H1 (cell line): Measurements from ENCODE around the gene HIC2. TPM values are rescaled to one million over a fixed set of nuclear protein-coding genes. Genes with fewer than 3 reads are reported as not detected.
"Not testable (repeated sequence)": the region's sequence is repeated elsewhere in the genome, so short reads cannot be mapped to it uniquely, and the experiment has no call there.

ENCODE experiments used
- CTCF ChIA-PET: fragments of 300-600 bp; sonication (Branson Sonifier 250); formaldehyde crosslinking; loops from one replicate; lab custom pipeline; 2021; ENCODE audit not compliant: partially characterized antibody; lab: Charles Lee
- POLR2A ChIA-PET: fragments of 300-600 bp; sonication (Branson Sonifier 250); formaldehyde crosslinking; loops from one replicate; lab custom pipeline; 2021; ENCODE audit warnings: inconsistent platforms; ENCODE audit not compliant: partially characterized antibody; lab: Charles Lee
- DNase-seq, 2 experiments: peaks; one replicate each; pipeline versions ENCODE4 v3.0.0 to v3.0.0-alpha.2; 2010 to 2022; ENCODE audit warnings: low spot score in 2 of 2, low read depth in 1 of 2, mixed read lengths in 1 of 2
- FAIRE-seq: peaks from 2 replicates; lab custom pipeline; 2011; peaks lifted over from hg19 to GRCh38; lab: Jason Lieb, UNC
- H2AFZ ChIP-seq: 2 replicates; pipeline ENCODE4 v1.8.1; 2012; ENCODE audit warnings: low read length, inconsistent platforms
- H2AK5ac ChIP-seq: 2 replicates; pipeline ENCODE4 v1.6.1; 2013; ENCODE audit warnings: low read depth, low read length
- H2BK120ac ChIP-seq: replicated peaks from 2 replicates; pipeline ENCODE3; 2013; ENCODE audit warnings: low read depth, low read length, inconsistent platforms
- H2BK12ac ChIP-seq: 2 replicates; pipeline ENCODE4 v1.6.1; 2013; ENCODE audit warnings: low read depth, low read length
- H2BK15ac ChIP-seq: 2 replicates; pipeline ENCODE4 v1.6.1; 2013; ENCODE audit warnings: low read length
- H2BK20ac ChIP-seq: 2 replicates; pipeline ENCODE4 v1.6.1; 2013; ENCODE audit warnings: low read length
- H2BK5ac ChIP-seq: 2 replicates; pipeline ENCODE4 v1.6.1; 2013; ENCODE audit warnings: low read depth, low read length
- H3K14ac ChIP-seq: 2 replicates; pipeline ENCODE4 v1.6.1; 2013; ENCODE audit warnings: inconsistent platforms; ENCODE audit not compliant: insufficient read length
- H3K18ac ChIP-seq: 2 replicates; pipeline ENCODE4 v1.6.1; 2013; ENCODE audit warnings: low read length; ENCODE audit errors: extremely low read depth
- H3K23ac ChIP-seq: 2 replicates; pipeline ENCODE4 v1.6.1; 2013; ENCODE audit warnings: inconsistent platforms; ENCODE audit not compliant: insufficient read length
- H3K23me2 ChIP-seq: 2 replicates; pipeline ENCODE4 v1.6.1; 2013; ENCODE audit warnings: low read depth, low read length
- H3K27ac ChIP-seq: 2 replicates; pipeline ENCODE4 v1.6.1; 2011; ENCODE audit warnings: low read depth, low read length, inconsistent platforms
- H3K27me3 ChIP-seq, 4 experiments: replicated peaks in 1 of 4; 1 replicate in 1 of 4; 2 replicates in 3 of 4; pipeline versions ENCODE4 v1.6.1 to v1.8.1; 2011 to 2013; ENCODE audit warnings: low read length in 3 of 4, mild to moderate bottlenecking in 3 of 4, inconsistent platforms in 2 of 4, mixed read lengths in 2 of 4, moderate library complexity in 1 of 4; ENCODE audit not compliant: control insufficient read depth in 3 of 4, insufficient read depth in 3 of 4; ENCODE audit errors: extremely low read depth in 1 of 4
- H3K36me3 ChIP-seq, 4 experiments: 2 replicates each; pipeline versions ENCODE4 v1.6.1 to v1.8.1; 2011 to 2013; ENCODE audit warnings: mild to moderate bottlenecking in 4 of 4, low read length in 3 of 4, moderate library complexity in 2 of 4, control low read depth in 1 of 4, inconsistent platforms in 1 of 4; ENCODE audit not compliant: insufficient read depth in 4 of 4, control insufficient read depth in 2 of 4
- H3K4ac ChIP-seq: replicated peaks from 2 replicates; pipeline ENCODE3; 2013; ENCODE audit warnings: low read length, low read depth, mixed read lengths, inconsistent platforms; ENCODE audit not compliant: insufficient read length
- H3K4me1 ChIP-seq, 4 experiments: replicated peaks in 1 of 4; 1 replicate in 1 of 4; 2 replicates in 3 of 4; pipeline versions ENCODE4 v1.6.1 to v1.8.1; 2011 to 2013; ENCODE audit warnings: low read length in 3 of 4, inconsistent platforms in 2 of 4, mixed read lengths in 1 of 4; ENCODE audit not compliant: insufficient read depth in 4 of 4, control insufficient read depth in 3 of 4
- H3K4me2 ChIP-seq, 2 experiments: 2 replicates each; pipeline versions ENCODE4 v1.6.1 to v1.8.1; 2011 to 2013; ENCODE audit warnings: low read depth in 2 of 2, low read length in 2 of 2, control low read depth in 1 of 2, inconsistent platforms in 1 of 2, mild to moderate bottlenecking in 1 of 2; ENCODE audit not compliant: insufficient read depth in 1 of 2
- H3K4me3 ChIP-seq, 4 experiments: fragments of 200-600, 300-600 bp in 1 of 4; sonication (generic), shearing (Covaris generic), sonication (Bioruptor Twin) in 1 of 4; 2 replicates each; pipeline versions ENCODE4 v1.5.1 to v1.8.1; 2011 to 2016; ENCODE audit warnings: low read length in 4 of 4, low read depth in 3 of 4, control low read depth in 2 of 4, inconsistent platforms in 2 of 4, mild to moderate bottlenecking in 2 of 4, mixed read lengths in 1 of 4, moderate library complexity in 1 of 4; ENCODE audit not compliant: insufficient read depth in 2 of 4; ENCODE audit errors: extremely low read depth in 1 of 4
- H3K56ac ChIP-seq: replicated peaks from 2 replicates; pipeline ENCODE3; 2013; ENCODE audit warnings: low read depth, mild to moderate bottlenecking, mixed read lengths, low read length, inconsistent platforms; ENCODE audit not compliant: insufficient read length
- H3K79me1 ChIP-seq: 2 replicates; pipeline ENCODE4 v1.6.1; 2013; ENCODE audit warnings: low read depth, low read length, control low read depth
- H3K79me2 ChIP-seq, 2 experiments: 2 replicates each; pipeline versions ENCODE4 v1.6.1 to v1.8.1; 2012 to 2013; ENCODE audit warnings: low read length in 2 of 2, mild to moderate bottlenecking in 2 of 2, inconsistent platforms in 1 of 2; ENCODE audit not compliant: insufficient read depth in 2 of 2, control insufficient read depth in 1 of 2
- H3K9ac ChIP-seq, 4 experiments: replicated peaks in 1 of 4; 1 replicate in 1 of 4; 2 replicates in 3 of 4; pipeline versions ENCODE4 v1.6.1 to v1.8.1; 2011 to 2013; ENCODE audit warnings: low read depth in 3 of 4, low read length in 3 of 4, control low read depth in 2 of 4, mild to moderate bottlenecking in 2 of 4, moderate library complexity in 2 of 4, inconsistent platforms in 1 of 4; ENCODE audit errors: extremely low read depth in 1 of 4
- H3K9me3 ChIP-seq, 2 experiments: 2 replicates each; pipeline versions ENCODE4 v1.6.1 to v1.8.1; 2012 to 2013; ENCODE audit warnings: mild to moderate bottlenecking in 2 of 2, moderate library complexity in 2 of 2, control low read depth in 1 of 2, inconsistent platforms in 1 of 2, low read depth in 1 of 2, low read length in 1 of 2, mixed read lengths in 1 of 2; ENCODE audit not compliant: insufficient read depth in 2 of 2
- H4K20me1 ChIP-seq, 2 experiments: replicated peaks in 1 of 2; 2 replicates each; pipeline versions ENCODE3 to v1.8.1; 2011 to 2013; ENCODE audit warnings: inconsistent platforms in 2 of 2, low read length in 2 of 2, mild to moderate bottlenecking in 1 of 2; ENCODE audit not compliant: insufficient read depth in 2 of 2, control insufficient read depth in 1 of 2
- H4K5ac ChIP-seq: 2 replicates; pipeline ENCODE4 v1.6.1; 2013; ENCODE audit warnings: low read length, low read depth, mixed read lengths, inconsistent platforms; ENCODE audit not compliant: insufficient read length
- H4K8ac ChIP-seq: 2 replicates; pipeline ENCODE4 v1.8.0; 2013; ENCODE audit warnings: mild to moderate bottlenecking, moderate library complexity, low read length, inconsistent platforms; ENCODE audit not compliant: insufficient read depth; ENCODE audit errors: extremely low read depth
- H4K91ac ChIP-seq: replicated peaks from 2 replicates; pipeline ENCODE3; 2013; ENCODE audit warnings: low read length, mixed read lengths, inconsistent platforms; ENCODE audit not compliant: insufficient read length
- whole genome bisulfite sequencing, 2 experiments: shearing (Covaris generic) in 1 of 2; methylation state at CpG; one replicate each; pipeline versions ENCODE4 v1.1.6 to v1.1.7; 2013 to 2015; ENCODE audit warnings: low lambda C conversion rate in 2 of 2, mixed read lengths in 2 of 2, inconsistent platforms in 1 of 2, low coverage in 1 of 2, missing lambda C conversion rate in 1 of 2; ENCODE audit not compliant: insufficient replicate concordance in 2 of 2, insufficient coverage in 1 of 2, insufficient read length in 1 of 2; ENCODE audit errors: extremely low coverage in 1 of 2, missing lambda C conversion rate in 1 of 2; 5-methylcytosine and 5-hydroxymethylcytosine counted together
- polyA plus RNA-seq, 7 experiments: library from polyadenylated mRNA; depleted of rRNA in 3 of 7; stranded (reverse) in 5 of 7; unstranded in 2 of 7; fragments of >200 nt in 5 of 7; fragments of 200-250 nt in 2 of 7; gene quantifications; 1 replicate in 5 of 7; 2 replicates in 1 of 7; 4 replicates in 1 of 7; pipeline versions ENCODE4 v1.2.1 to v1.2.3, GENCODE V29; 2011 to 2013; ENCODE audit warnings: missing spikeins in 2 of 7, mixed read lengths in 2 of 7
- total RNA-seq: library from RNA; stranded (reverse); fragmentation: NEBNext Ultra II Directional; extraction: Animal tissue kit (Norgen Biotek cat#: 25700); gene quantifications from 2 replicates; pipeline ENCODE4 v1.2.1, GENCODE V29; 2021

The HIC2 gene
- total and polyA plus RNA-seq, 2 of the 8 experiments (the other 6 are each of a cell fraction or from before 2014, with no cell fraction given) = 8.0 to 21.9 TPM

DNA sequence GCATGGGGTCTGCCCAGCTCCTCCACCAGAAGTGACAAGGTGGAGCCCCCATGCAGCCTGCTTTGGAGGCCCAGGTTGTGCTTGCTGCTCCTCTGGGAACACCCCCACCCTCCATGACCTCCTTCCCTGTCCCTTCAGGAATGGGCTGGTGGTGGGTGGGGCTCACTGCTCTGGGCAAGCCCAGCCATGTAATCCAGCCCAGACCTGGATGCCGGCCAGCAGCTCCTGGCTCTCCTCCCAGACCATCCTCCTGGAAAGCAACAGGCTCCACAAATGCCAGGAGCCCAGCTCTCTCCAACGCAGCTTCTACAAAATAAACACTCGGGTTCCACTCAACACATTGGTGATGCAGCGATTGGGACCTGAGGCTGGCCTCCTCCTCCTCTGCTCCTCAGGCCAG, 80.8 kb downstream of the HIC2 start:
- H4K5ac ChIP-seq, H2BK5ac ChIP-seq, H3K4me3 ChIP-seq, H2BK15ac ChIP-seq, H3K27me3 ChIP-seq, H3K4me1 ChIP-seq, H2AFZ ChIP-seq, H3K56ac ChIP-seq, H4K91ac ChIP-seq, H3K9ac ChIP-seq, H2BK20ac ChIP-seq, H3K79me1 ChIP-seq, FAIRE-seq, CTCF ChIA-PET, H2BK12ac ChIP-seq, H3K23ac ChIP-seq, H4K8ac ChIP-seq, H2BK120ac ChIP-seq, DNase-seq, H2AK5ac ChIP-seq, H4K20me1 ChIP-seq, H3K23me2 ChIP-seq, H3K36me3 ChIP-seq, H3K4ac ChIP-seq, H3K27ac ChIP-seq, H3K4me2 ChIP-seq, H3K18ac ChIP-seq, POLR2A ChIA-PET, H3K14ac ChIP-seq, H3K79me2 ChIP-seq, H3K9me3 ChIP-seq: not testable (repeated sequence)
- WGBS, 2 experiments = no CpG with 5 or more reads among the region's 4 CpGs

DNA sequence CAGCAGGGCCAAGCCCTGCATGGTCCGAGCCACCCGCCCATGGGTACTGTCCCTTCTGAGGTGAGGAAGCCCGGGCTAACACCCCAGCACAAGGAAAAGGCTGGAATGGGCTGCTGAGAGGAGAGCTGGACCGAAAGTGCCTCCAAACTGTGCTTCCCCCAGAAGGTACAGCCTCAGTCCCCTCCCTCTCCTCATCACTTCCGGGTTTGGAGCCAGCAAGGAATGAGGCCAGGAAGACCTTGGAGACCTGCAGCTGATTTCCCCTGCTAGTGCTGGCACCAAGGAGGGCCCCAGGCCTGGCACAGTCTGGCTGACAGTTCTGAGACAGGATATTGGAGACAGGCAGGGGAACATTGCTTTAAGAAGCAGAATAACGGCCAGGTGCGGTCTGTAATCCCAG, 81.3 kb downstream of the HIC2 start:
- H2BK120ac ChIP-seq, H3K9me3 ChIP-seq, H3K4me2 ChIP-seq, CTCF ChIA-PET, H3K4ac ChIP-seq, H3K4me1 ChIP-seq, H3K23me2 ChIP-seq, H2AK5ac ChIP-seq, H2BK12ac ChIP-seq, H3K23ac ChIP-seq, H2BK5ac ChIP-seq, H3K27ac ChIP-seq, H2AFZ ChIP-seq, H2BK20ac ChIP-seq, H4K5ac ChIP-seq, POLR2A ChIA-PET, H3K56ac ChIP-seq, H3K79me2 ChIP-seq, H3K79me1 ChIP-seq, H4K91ac ChIP-seq, H3K18ac ChIP-seq, H4K20me1 ChIP-seq, H3K27me3 ChIP-seq, H3K9ac ChIP-seq, H3K4me3 ChIP-seq, DNase-seq, FAIRE-seq, H3K36me3 ChIP-seq, H2BK15ac ChIP-seq, H3K14ac ChIP-seq, H4K8ac ChIP-seq: not testable (repeated sequence)
- no CpG with 5 or more reads among the region's 7 CpGs for WGBS, 2 experiments
